Astrocyte (in vitro differentiated cells and primary cell): ENCODE data around the gene CALD1. TPM values are rescaled to one million over a fixed set of nuclear protein-coding genes. Genes with fewer than 3 reads are reported as not detected.

ENCODE experiments used
- DNase-seq: peaks from one replicate; pipeline ENCODE4 v3.0.0-alpha.2; 2010; ENCODE audit warnings: low read depth
- FAIRE-seq: peaks from 2 replicates; lab custom pipeline; 2011; peaks lifted over from hg19 to GRCh38; lab: Jason Lieb, UNC
- H2AFZ ChIP-seq: 2 replicates; pipeline ENCODE4 v1.6.0; 2012; ENCODE audit warnings: low read depth, low read length, inconsistent platforms
- H3K27ac ChIP-seq: 2 replicates; pipeline ENCODE4 v1.5.1; 2011; ENCODE audit warnings: low read depth, low read length, inconsistent platforms
- H3K27me3 ChIP-seq: 2 replicates; pipeline ENCODE4 v1.6.0; 2011; ENCODE audit warnings: low read length, inconsistent platforms; ENCODE audit not compliant: insufficient read depth
- H3K36me3 ChIP-seq: 2 replicates; pipeline ENCODE4 v1.5.1; 2011; ENCODE audit warnings: low read length, inconsistent platforms; ENCODE audit not compliant: insufficient read depth
- H3K4me1 ChIP-seq: 2 replicates; pipeline ENCODE4 v1.5.1; 2011; ENCODE audit warnings: low read length, inconsistent platforms; ENCODE audit not compliant: insufficient read depth
- H3K4me2 ChIP-seq: 2 replicates; pipeline ENCODE4 v1.6.0; 2012; ENCODE audit warnings: low read length, inconsistent platforms
- H3K4me3 ChIP-seq: 2 replicates; pipeline ENCODE4 v1.5.1; 2011; ENCODE audit warnings: low read depth, mild to moderate bottlenecking, low read length, inconsistent platforms; ENCODE audit not compliant: insufficient read depth
- H3K79me2 ChIP-seq: 2 replicates; pipeline ENCODE4 v1.6.0; 2012; ENCODE audit warnings: mild to moderate bottlenecking, low read length, inconsistent platforms; ENCODE audit not compliant: insufficient read depth
- H3K9ac ChIP-seq: 2 replicates; pipeline ENCODE4 v1.6.0; 2012; ENCODE audit warnings: mild to moderate bottlenecking, low read length, inconsistent platforms
- H3K9me3 ChIP-seq: 2 replicates; pipeline ENCODE4 v1.5.1; 2012; ENCODE audit warnings: low read depth, mild to moderate bottlenecking, low read length, inconsistent platforms; ENCODE audit not compliant: insufficient read depth
- H4K20me1 ChIP-seq: 2 replicates; pipeline ENCODE4 v1.6.0; 2012; ENCODE audit warnings: low read length, inconsistent platforms; ENCODE audit not compliant: insufficient read depth
- H3K27ac Mint-ChIP-seq: one replicate; pipeline ENCODE4 v1.8.0; 2021; ENCODE audit warnings: mild to moderate bottlenecking, mixed read lengths; ENCODE audit not compliant: unreplicated experiment
- H3K27me3 Mint-ChIP-seq: one replicate; pipeline ENCODE4 v1.8.0; 2021; ENCODE audit warnings: low read depth, mixed read lengths; ENCODE audit not compliant: unreplicated experiment
- H3K36me3 Mint-ChIP-seq: one replicate; pipeline ENCODE4 v1.8.0; 2021; ENCODE audit warnings: low read depth, mixed read lengths; ENCODE audit not compliant: unreplicated experiment
- H3K4me1 Mint-ChIP-seq: one replicate; pipeline ENCODE4 v1.8.0; 2021; ENCODE audit warnings: low read depth, mixed read lengths; ENCODE audit not compliant: unreplicated experiment
- H3K4me3 Mint-ChIP-seq: one replicate; pipeline ENCODE4 v1.8.0; 2021; ENCODE audit warnings: mild to moderate bottlenecking, moderate library complexity, mixed read lengths; ENCODE audit not compliant: unreplicated experiment
- H3K9me3 Mint-ChIP-seq: one replicate; pipeline ENCODE4 v1.8.0; 2021; ENCODE audit warnings: mild to moderate bottlenecking, mixed read lengths; ENCODE audit not compliant: unreplicated experiment
- EZH2 ChIP-seq: IDR thresholded peaks from 2 replicates; pipeline ENCODE4 v1.6.1; 2012; ENCODE audit warnings: mild to moderate bottlenecking, low read length, inconsistent platforms; ENCODE audit not compliant: insufficient read depth
- total RNA-seq: library from RNA; stranded (reverse); gene quantifications from 2 replicates; pipeline ENCODE4 v1.2.1, GENCODE V29; 2021
- TF ChIP-seq, protein P1 (sequence below): IDR thresholded peaks from 2 replicates; pipeline ENCODE4 v1.5.1; 2011; ENCODE audit warnings: low read depth, mild to moderate bottlenecking, inconsistent platforms, low read length, moderate library complexity; ENCODE audit not compliant: insufficient read depth

CALD1 gene
- total RNA-seq, 1 donor from 2014 or later = 1,872 TPM

DNA sequence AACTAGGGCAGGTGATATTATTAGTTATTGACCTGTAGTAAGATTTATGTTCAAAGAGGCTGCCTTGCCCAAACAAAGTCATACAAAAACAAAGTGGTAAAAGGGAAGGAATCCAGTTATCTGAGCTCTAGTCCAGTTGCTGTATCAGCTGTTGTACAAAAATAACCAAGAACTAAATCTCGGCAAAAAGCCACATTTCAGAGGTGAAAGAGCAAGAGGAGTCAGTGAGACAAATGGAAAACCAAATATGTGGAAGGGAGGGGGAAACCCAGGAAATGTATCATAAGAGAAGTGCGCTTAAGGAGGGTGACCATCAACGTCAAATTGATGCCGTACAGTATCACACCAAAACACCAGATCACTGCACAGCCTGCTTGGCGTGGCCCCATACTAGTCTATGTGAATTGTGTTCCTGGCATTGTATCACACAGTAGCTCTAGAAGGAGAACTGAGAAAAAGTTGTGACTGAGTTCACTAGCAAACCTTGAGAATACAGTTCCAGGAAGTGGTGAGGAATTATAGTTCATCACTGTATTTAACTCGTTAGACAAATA lies 213.3 kb downstream of the CALD1 start:
- H3K9me3 Mint-ChIP-seq = no peaks in the 10 kb centered on the region
- no peak overlapping the region for H2AFZ ChIP-seq
- peaks cover 16% of the 10 kb centered on the region for H3K4me1 ChIP-seq
- peak; percentile 52 for DNase-seq
- H3K9me3 ChIP-seq = no peaks in the 10 kb centered on the region
- H3K27me3 Mint-ChIP-seq = no peaks in the 10 kb centered on the region
- H4K20me1 ChIP-seq = no peaks in the 10 kb centered on the region
- H3K9ac ChIP-seq = no peak overlapping the region
- H3K27ac Mint-ChIP-seq = no peak overlapping the region
- H3K27me3 ChIP-seq = no peaks in the 10 kb centered on the region
- peak overlapping the region; percentile 21 for H3K4me2 ChIP-seq
- H3K4me1 Mint-ChIP-seq = peaks cover 16% of the 10 kb centered on the region
- no peaks in the 10 kb centered on the region for H3K79me2 ChIP-seq
- no peak overlapping the region for H3K4me3 Mint-ChIP-seq
- H3K36me3 ChIP-seq = peaks cover 4% of the 10 kb centered on the region
- H3K36me3 Mint-ChIP-seq = peaks cover 5% of the 10 kb centered on the region
- FAIRE-seq = no peak
- TF ChIP-seq, protein P1, sequence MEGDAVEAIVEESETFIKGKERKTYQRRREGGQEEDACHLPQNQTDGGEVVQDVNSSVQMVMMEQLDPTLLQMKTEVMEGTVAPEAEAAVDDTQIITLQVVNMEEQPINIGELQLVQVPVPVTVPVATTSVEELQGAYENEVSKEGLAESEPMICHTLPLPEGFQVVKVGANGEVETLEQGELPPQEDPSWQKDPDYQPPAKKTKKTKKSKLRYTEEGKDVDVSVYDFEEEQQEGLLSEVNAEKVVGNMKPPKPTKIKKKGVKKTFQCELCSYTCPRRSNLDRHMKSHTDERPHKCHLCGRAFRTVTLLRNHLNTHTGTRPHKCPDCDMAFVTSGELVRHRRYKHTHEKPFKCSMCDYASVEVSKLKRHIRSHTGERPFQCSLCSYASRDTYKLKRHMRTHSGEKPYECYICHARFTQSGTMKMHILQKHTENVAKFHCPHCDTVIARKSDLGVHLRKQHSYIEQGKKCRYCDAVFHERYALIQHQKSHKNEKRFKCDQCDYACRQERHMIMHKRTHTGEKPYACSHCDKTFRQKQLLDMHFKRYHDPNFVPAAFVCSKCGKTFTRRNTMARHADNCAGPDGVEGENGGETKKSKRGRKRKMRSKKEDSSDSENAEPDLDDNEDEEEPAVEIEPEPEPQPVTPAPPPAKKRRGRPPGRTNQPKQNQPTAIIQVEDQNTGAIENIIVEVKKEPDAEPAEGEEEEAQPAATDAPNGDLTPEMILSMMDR = no peak
- TF ChIP-seq EZH2 = no peak
- peak overlapping the region; percentile 37 for H3K27ac ChIP-seq
- H3K4me3 ChIP-seq = no peak overlapping the region

DNA sequence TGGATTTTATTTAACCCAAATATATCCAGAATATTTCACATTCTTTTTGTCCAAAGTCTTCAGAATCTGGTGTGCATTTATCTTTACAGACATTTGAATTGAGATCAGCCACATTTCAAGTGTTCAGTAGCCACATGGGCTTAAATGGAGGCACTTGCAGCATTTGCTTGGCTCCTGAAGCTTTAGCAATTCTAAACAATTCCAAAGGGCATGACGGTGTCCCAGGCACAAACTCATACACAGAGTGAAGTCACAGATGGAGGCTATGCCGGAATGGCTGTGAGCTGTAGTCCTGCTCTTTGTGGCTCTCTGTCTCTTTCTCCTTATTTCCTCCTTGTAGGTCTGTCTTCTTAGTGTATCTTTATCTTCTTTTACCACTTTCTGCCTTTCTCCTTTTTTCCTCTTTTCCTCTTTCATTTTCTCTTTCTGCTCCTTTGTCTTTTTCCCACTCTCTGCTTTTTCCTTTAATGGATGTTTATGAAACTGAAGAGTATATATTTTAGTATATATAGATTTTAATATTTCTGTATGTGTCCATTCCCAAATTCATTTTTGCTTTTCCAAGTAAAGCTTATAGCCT lies 214.5 kb downstream of the CALD1 start:
- Histone ChIP-seq H3K4me1 (peaks cover 15% of the 10 kb centered on the region), H3K27me3 (no peaks in the 10 kb centered on the region), H3K9me3 (no peaks in the 10 kb centered on the region), H3K27ac (no peak overlapping the region), H3K36me3 (peaks cover 4% of the 10 kb centered on the region), H3K9ac (no peak overlapping the region), H3K4me3 (no peak overlapping the region), H3K79me2 (no peaks in the 10 kb centered on the region), H3K4me2 (no peak overlapping the region), H2AFZ (no peak overlapping the region), H4K20me1 (no peaks in the 10 kb centered on the region)
- H3K9me3 Mint-ChIP-seq = no peaks in the 10 kb centered on the region
- H3K4me1 Mint-ChIP-seq = peaks cover 16% of the 10 kb centered on the region
- no peak for DNase-seq
- peaks cover 5% of the 10 kb centered on the region for H3K36me3 Mint-ChIP-seq
- H3K4me3 Mint-ChIP-seq = no peak overlapping the region
- TF ChIP-seq EZH2 = no peak
- TF ChIP-seq, protein P1 = no peak
- H3K27ac Mint-ChIP-seq = no peak overlapping the region
- H3K27me3 Mint-ChIP-seq = no peaks in the 10 kb centered on the region
- no peak for FAIRE-seq
